Upper lobe of right lung (tissue), 1 donor: ENCODE data around the gene ELF1. TPM values are rescaled to one million over a fixed set of nuclear protein-coding genes. Genes with fewer than 3 reads are reported as not detected.

Experiments used
- ATAC-seq: fragments of 200-7000 bp; cut with Tn5 transposase; one replicate; pipeline ENCODE4 v1.9.1; 2020; ENCODE audit warnings: mild to moderate bottlenecking, moderate library complexity
- DNase-seq: peaks from one replicate; pipeline ENCODE4 v3.0.0-alpha.2; 2020
- H3K27ac ChIP-seq: fragments of 200-600 bp; one replicate; pipeline ENCODE4 v1.8.0; 2022
- H3K27me3 ChIP-seq: fragments of 200-600 bp; one replicate; pipeline ENCODE4 v1.8.0; 2022; ENCODE audit warnings: mild to moderate bottlenecking
- H3K36me3 ChIP-seq: fragments of 200-600 bp; one replicate; pipeline ENCODE4 v1.8.0; 2022
- H3K4me1 ChIP-seq: fragments of 200-600 bp; one replicate; pipeline ENCODE4 v1.8.0; 2022
- H3K4me3 ChIP-seq: fragments of 200-600 bp; one replicate; pipeline ENCODE4 v1.8.0; 2022; ENCODE audit warnings: mild to moderate bottlenecking
- H3K9me3 ChIP-seq: fragments of 200-600 bp; one replicate; pipeline ENCODE4 v1.8.0; 2022
- CTCF ChIP-seq: fragments of 200-600 bp; IDR thresholded peaks from one replicate; pipeline ENCODE4 v1.8.0; 2022; ENCODE audit warnings: antibody characterized with exemption
- intact Hi-C: fragments of 100-400 bp; cut with DNase I; formaldehyde crosslinking; loops from one replicate; pipeline ENCODE4 v1.11.0; 2022
- total RNA-seq: library from RNA; stranded (reverse); fragmentation: NEBNext Ultra II Directional; extraction: Animal tissue kit (Norgen Biotek cat#: 25700); gene quantifications from one replicate; pipeline ENCODE4 v1.2.1, GENCODE V29; 2021
- donor health status: DM: no; HTN: yes; CAD: no; lungs with severe emphysema.

Gene ELF1
- total RNA-seq, 1 donor from 2014 or later = 81.5 TPM

- H3K27me3 ChIP-seq = no peaks in the 10 kb centered on the region
- DNase-seq = no peak
- no peaks in the 10 kb centered on the region for H3K9me3 ChIP-seq
- H3K4me1 ChIP-seq = peaks cover 48% of the 10 kb centered on the region
- TF ChIP-seq CTCF = no peak
- ATAC-seq = peak; percentile 56
- no peak overlapping the region for H3K4me3 ChIP-seq
- H3K27ac ChIP-seq = no peak overlapping the region
- no peaks in the 10 kb centered on the region for H3K36me3 ChIP-seq
- intact Hi-C loops = no loop called here
These were observed 11.4 kb downstream of the ELF1 start for GRCh38 chr13:41007744-41008128.

DNA sequence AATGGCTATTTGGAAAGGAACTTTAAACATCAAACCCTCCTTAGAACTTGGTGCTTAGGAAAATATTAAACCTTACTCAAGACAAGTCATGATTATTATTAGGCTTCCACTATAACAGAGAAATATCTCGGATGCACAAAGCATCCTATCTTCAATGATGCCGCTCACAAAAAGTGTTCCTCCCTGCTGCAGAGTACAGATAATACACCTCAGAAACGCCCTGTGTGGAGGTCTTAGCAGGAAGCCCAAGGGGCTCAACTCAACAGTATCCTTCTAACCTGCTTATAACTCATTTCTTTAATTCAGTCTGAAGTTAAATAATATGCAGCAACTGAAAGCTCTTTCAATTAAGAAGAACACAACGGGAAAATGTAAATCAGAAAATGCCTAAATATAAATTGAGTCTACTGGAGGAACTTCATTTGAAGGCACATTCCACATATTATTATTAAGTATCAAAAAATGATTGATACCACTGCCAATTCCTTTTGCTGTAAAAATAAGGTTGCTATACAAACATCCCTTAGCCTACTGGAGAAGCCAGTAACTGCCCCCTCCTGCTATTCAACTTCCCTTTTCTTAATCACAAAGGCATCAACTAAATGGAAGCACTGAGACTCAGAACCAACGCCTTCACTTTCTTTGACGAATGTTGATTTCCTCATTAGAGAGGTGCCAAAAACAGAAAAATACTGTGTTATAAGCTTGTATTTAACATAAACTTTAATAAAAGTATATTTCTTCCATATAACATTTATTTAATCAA lies 12.0 kb downstream of the ELF1 start:
- peaks cover 48% of the 10 kb centered on the region for H3K4me1 ChIP-seq

DNA sequence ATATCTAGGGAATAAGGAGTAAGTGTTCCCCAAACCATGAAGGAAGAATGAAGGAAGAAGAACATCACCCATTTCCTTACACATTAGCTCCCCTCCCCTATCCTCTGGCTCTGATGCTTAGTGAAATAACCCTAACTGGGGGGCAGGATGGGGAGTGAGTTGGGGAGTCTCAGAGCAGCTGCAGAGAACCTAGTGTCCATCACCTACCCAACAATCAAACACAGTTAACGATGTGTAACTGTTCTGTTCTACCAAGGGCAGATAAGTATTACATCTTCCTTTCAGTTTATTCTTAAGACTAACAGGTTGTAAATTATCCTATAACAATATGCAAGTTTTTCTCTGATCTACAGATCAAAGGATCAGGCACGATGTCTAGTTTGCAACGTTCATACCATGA lies 12.8 kb downstream of the ELF1 start:
- ATAC-seq (no peak), DNase-seq (no peak)
- intact Hi-C loops = no loop called here
- Histone ChIP-seq H3K27me3 (no peaks in the 10 kb centered on the region), H3K9me3 (no peaks in the 10 kb centered on the region), H3K36me3 (no peaks in the 10 kb centered on the region), H3K4me3 (no peak overlapping the region), H3K27ac (no peak overlapping the region), H3K4me1 (peaks cover 48% of the 10 kb centered on the region)
- TF ChIP-seq CTCF = no peak

More for the DNA sequence above, 12.0 kb downstream of the ELF1 start:
- Histone ChIP-seq H3K36me3 (no peaks in the 10 kb centered on the region), H3K27ac (no peak overlapping the region), H3K27me3 (no peaks in the 10 kb centered on the region), H3K9me3 (no peaks in the 10 kb centered on the region), H3K4me3 (no peak overlapping the region)
- intact Hi-C loops = no loop called here
- DNase-seq (no peak), ATAC-seq (peak; percentile 78)
- no peak for TF ChIP-seq CTCF

DNA sequence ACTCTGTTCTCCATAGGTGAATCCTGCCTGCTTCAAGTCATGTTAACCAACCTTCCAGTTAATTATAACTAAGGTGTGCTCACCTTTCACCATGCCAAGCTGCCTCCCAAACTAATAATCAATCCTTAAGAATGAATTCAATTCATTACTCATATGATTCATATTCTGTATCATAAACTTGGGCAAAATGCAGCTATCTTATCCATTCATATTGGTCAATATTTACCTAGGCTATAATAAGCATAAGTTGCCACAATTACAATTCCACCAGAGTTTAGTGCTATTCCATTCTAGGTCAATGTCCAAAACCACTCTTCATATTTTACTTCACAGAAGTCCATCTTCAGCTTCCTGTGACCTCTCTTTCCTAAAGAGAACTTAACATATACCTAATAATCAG lies 13.4 kb downstream of the ELF1 start:
- intact Hi-C loops = no loop called here
- ATAC-seq = no peak
- no peaks in the 10 kb centered on the region for H3K9me3 ChIP-seq
- no peak overlapping the region for H3K4me3 ChIP-seq
- no peak overlapping the region for H3K27ac ChIP-seq
- no peaks in the 10 kb centered on the region for H3K27me3 ChIP-seq
- no peak for TF ChIP-seq CTCF
- no peak for DNase-seq
- H3K36me3 ChIP-seq = no peaks in the 10 kb centered on the region
- peaks cover 48% of the 10 kb centered on the region for H3K4me1 ChIP-seq

DNA sequence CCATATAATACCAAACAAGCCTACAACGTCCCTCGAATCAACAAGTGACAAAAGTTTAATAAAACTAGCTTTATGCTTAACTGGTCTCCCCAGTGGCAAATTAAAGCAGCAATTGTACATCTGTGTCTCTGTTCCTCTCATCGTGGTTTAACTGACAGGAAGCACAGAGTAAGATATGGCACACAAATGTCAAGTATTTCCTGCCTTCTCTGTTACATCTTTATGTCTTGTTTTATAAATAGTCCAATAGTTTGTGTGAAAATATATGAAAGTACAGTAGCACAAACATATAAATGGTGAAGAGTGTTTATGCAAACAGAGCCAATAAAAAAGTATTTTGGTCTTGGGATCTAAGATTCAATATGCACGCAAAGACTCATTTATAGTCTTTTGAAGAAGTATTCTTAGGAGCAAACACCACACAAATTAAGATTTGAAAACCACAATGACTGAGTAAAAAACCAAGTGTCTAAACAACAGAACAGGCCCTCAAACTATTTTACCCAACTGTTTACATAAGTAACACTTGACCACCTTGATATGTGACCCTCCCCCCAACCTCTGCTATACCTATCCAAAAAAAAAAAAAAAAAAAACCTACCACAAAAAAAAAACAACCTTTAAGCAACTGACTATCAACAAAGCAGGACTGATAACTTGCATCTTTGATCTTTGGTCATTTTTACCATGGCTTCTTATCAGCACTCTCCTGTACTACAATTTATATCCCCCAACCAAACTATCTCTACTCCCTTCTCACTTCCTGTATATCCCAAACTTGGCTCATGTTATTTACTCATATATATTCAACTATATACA lies 14.0 kb downstream of the ELF1 start:
- Histone ChIP-seq H3K9me3 (no peaks in the 10 kb centered on the region), H3K4me3 (no peak overlapping the region), H3K4me1 (peaks cover 48% of the 10 kb centered on the region), H3K27ac (no peak overlapping the region), H3K27me3 (no peaks in the 10 kb centered on the region), H3K36me3 (no peaks in the 10 kb centered on the region)
- peak; percentile 40 for ATAC-seq
- no peak for TF ChIP-seq CTCF
- intact Hi-C loops = no loop called here
- no peak for DNase-seq
